CD4-positive, alpha-beta T cell treated with Interleukin-21 for 1 hour (primary cell): ENCODE data around the gene IFITM1.

Source experiments
- DNase-seq: peaks from one replicate; pipeline ENCODE4 v3.0.0-alpha.2; 2020

Gene IFITM1

DNA sequence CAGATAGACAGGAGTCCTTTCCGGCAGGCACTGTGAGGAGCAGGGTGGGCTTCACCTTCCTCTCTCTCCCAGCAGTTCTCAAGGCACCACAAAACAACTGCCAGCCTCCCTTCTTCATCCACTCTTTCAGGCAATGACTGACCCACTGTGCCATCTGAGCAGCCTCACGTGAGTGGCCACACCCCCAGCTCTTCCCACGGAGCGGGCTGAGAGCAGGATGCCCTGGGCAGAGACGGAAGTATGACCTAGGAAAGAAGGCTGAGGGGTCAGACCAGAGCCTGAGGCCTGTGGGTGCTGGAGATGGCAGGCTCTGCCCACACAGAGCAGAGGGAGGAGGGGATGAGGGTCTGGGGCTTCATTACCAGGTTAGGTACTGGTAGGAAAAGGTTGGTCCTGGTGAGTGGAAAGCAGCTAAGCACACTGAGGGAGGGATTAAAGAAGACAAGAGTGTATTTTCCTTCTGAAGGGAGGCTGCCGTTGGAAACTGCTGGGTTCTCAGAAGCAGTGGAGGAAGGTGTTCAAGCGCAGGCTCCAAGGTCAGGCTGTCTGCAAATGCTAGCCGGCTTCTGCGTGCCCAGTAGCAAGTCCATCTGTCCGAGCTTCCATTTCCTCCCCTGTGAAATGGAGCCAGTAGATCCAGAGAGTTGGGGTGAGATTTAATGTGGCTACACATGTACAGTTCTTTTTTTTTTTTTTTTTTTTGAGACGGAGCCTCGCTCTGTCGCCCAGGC, 31.0 kb upstream of the IFITM1 start:
- no peak for DNase-seq

DNA sequence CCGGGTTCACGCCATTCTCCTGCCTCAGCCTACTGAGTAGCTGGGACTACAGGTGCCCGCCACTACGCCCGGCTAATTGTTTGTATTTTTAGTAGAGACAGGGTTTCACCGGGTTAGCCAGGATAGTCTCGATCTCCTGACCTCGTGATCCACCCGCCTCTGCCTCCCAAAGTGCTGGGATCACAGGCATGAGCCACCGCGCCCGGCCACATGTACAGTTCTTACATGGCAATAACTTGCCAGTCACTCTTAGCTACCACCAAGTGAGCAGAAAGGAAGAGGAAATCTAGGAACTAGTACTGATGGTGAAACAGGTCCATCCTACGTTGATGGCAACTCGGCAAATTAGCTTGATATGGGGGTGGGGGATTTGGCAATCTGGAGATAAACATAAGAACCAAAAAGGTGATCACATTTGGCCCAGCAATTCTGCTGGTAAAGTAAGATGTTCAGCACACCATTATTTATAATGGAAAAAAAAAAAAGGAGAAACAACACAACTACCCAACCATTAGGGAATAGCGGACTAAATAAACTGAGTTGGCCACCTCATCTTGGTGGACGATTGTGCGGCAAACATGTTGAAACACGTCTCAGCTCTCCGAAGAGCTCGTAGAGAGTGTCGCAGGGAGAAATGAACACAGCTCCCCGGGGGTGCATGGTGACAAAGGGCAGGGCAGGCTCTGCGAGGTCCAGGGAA, 30.3 kb upstream of the IFITM1 start:
- no peak for DNase-seq

DNA sequence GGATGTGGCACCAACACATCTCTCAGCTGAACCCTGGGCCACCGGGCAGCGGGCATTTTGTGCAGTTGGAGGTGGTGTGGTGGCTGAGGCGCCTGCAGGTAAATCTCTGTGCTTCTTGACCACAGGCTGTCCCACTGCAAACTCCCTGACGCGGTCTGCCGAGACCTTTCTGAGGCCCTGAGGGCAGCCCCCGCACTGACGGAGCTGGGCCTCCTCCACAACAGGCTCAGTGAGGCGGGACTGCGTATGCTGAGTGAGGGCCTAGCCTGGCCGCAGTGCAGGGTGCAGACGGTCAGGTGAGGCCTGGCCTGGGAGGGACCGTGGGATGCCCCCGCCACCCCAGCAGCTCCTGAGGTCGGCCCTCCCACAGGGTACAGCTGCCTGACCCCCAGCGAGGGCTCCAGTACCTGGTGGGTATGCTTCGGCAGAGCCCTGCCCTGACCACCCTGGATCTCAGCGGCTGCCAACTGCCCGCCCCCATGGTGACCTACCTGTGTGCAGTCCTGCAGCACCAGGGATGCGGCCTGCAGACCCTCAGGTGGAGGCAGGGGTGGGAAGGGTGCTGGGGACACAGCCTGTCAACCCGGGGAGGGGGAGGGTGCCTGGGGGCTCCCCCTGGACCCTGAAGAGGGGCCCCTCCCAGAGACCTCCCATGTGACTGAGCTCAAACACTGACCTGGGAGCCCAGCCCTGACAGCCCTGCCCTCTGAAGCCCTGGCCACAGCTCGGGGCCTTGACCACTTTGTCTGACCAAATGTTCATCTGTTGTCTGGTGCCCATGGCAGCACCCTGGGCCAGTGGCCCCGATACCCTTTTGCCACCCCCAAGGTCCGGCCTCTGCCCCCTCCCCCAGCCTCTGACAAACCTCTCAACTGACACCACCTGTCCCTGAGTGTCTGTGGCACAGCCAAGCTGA, 29.5 kb upstream of the IFITM1 start:
- DNase-seq: no peak

DNA sequence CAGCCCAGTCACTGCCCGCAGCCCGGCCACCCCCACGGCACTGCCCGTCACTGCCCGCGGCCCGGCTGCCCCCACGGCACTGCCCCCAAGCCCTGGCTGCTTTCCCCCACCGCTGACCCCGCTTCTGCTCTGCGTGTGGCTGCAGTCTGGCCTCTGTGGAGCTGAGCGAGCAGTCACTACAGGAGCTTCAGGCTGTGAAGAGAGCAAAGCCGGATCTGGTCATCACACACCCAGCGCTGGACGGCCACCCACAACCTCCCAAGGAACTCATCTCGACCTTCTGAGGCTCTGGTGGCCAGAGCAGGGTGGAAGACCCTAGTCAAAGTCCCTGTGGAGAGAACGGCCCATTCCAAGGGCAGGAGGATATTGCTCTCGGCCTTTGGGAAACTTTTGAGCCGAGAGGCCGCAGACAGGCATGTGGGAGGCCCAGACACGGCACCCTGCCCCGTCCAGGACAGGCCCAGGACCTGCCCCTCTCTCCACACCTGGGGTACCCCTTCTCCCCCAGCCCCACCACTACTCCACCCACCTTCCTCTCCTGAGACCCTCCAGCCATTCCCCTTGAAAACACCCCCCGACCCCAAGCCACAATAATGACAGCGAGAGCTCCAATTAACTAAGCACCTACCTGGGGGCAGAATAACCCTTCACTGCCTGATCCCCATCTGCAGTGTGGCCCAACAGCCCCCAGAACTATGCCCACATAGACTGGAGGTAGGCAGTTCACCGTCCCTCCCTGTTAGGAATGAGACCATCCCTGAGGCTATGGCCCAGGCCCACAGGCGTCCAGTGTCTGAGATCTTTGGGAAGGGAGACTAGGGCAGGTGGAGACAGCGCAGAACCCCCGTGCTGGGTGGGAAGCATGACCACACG, 28.6 kb upstream of the IFITM1 start:
- no peak for DNase-seq

DNA sequence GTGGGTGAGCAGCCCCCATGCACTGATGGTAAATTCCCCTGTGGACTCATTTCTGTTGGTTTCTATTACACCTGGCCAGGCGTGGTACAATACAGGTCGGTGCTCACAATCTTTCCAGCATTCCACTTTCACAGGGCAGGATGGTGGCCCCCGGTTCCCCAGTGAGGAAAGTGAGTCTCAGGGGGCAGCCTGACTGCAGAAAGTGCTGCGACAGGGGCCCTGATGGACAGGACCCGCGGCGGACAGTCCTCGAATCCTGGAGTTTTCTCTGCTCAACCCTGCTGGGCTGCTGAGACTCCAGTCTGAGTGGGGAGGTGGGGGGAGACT, 28.0 kb upstream of the IFITM1 start:
- DNase-seq: no peak

DNA sequence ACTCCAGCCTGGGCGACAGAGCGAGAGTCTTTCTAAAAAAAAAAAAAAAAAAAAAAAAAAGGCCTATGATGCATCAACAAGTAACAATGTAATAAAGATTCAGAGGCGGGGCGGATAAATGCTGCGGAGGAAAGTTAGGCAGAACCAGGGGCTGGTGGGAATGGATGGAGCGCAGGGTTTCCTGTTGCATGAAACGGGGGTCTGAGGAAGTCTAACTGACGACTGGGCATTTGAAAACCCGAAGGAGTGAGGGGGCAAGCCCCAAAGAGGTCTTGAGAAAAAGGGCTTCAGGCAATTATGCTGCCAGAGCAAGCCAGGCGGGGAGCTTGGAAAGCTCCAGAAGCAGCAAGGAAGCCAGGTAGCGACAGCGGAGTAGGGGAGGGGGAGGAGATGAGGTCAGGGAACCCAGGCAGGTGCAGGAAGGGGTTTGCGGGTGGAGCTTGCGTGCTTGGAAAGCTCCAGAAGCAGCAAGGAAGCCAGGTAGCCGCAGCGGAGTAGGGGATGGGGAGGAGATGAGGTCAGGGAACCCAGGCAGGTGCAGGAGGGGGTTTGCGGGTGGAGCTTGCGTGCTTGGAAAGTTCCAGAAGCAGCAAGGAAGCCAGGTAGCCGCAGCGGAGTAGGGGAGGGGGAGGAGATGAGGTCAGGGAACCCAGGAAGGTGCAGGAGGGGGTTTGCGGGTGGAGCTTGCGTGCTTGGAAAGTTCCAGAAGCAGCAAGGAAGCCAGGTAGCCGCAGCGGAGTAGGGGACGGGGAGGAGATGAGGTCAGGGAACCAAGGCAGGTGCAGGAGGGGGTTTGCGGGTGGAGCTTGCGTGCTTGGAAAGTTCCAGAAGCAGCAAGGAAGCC, 26.6 kb upstream of the IFITM1 start:
- peak; percentile 81 for DNase-seq

DNA sequence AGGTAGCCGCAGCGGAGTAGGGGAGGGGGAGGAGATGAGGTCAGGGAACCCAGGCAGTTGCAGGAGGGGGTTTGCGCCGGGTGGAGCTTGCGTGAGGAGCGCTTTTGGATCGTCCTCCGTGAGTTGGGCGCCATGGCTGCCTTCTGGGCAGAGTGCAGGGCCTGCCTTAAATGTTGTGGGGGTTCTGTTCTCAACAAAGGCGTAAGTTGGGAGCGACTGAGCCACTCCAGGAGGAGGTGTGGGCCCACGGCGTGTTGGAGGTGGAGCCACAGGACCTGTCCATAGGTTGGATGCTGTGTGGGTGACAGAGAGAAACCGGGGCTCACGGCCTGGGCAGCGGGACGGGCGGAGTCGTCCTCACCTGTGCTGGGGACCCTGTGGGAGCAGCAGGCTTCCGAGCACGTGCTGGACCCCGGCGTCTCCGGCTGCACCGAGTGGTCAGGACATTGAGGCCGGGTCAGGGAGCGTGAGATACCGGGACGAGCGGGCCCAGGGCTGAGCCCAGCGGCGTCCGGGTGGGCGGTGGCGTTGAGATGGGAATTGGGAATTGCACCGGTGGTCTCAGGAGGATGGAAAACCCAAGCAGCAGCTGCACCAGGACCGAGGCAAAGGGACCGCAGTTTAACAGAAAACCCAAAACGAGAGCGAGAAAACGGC, 25.9 kb upstream of the IFITM1 start:
- DNase-seq: peak; percentile 69

DNA sequence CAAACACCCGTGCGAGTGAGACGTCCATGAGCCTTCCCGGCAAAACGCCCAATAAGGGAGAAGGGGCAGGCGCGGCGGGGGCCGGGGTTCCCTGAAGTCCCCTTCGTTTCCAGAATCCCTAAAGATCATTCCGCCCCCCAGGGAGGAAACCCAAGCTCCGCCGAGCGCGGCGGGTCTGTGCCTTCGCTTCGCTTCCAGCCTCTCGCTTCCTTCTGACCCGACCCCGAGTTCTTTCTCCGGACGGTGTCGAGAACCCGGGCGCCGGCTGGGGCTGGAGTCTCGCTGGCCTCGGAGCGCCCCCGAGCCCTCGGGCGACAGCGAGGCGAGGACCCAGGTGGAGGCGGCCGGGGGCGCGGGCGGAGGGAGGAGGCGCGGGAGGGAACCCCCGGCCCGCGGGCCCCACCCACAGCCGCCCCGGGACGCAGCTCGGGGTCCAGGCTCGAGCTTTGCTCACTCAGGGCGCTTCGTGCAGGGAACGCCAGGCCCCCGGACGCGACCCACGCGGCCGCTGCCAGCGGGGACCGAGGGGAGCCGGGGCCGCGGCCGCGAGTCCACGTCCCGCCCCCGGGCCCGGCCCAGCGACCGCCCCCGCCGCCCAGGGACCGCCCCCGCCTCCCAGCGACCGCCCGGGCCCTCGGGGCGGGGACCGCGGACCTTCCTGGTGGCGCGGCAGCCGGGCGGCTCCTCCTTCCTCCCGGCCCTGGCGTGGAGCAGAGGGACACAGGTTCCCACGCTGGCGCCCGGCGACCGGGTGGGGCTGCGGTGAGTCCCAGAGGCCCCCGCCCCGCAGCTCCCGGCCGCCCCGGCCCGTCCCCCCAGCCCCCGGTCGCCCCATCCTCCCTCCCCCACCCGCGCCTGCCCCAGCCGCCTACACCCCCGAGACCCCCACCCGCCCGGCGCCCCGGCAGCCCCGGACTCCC, 25.1 kb upstream of the IFITM1 start, which contains the start of gene PGGHG:
TSS of gene PGGHG (plus strand) at position 649 of the 920 bp plus-strand sequence. CDS start 691 bp downstream, outside the sequence.
- DNase-seq: peak; percentile 66

DNA sequence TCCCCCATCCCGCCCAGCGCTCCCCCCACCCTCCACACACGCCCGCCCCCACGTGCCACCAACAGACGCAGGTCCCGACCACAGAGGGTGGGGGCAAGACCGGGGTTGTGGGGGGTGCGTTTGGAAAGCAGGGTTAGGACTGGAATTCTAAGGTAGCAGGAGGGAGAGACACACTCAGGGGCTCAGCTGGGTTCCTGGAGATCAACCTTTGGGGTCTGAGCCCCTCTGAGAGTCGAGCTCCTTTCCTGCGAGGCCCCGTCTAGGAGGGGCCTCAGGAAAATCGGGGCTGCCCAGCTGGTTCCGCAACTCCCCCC, 24.5 kb upstream of the IFITM1 start:
- no peak for DNase-seq

DNA sequence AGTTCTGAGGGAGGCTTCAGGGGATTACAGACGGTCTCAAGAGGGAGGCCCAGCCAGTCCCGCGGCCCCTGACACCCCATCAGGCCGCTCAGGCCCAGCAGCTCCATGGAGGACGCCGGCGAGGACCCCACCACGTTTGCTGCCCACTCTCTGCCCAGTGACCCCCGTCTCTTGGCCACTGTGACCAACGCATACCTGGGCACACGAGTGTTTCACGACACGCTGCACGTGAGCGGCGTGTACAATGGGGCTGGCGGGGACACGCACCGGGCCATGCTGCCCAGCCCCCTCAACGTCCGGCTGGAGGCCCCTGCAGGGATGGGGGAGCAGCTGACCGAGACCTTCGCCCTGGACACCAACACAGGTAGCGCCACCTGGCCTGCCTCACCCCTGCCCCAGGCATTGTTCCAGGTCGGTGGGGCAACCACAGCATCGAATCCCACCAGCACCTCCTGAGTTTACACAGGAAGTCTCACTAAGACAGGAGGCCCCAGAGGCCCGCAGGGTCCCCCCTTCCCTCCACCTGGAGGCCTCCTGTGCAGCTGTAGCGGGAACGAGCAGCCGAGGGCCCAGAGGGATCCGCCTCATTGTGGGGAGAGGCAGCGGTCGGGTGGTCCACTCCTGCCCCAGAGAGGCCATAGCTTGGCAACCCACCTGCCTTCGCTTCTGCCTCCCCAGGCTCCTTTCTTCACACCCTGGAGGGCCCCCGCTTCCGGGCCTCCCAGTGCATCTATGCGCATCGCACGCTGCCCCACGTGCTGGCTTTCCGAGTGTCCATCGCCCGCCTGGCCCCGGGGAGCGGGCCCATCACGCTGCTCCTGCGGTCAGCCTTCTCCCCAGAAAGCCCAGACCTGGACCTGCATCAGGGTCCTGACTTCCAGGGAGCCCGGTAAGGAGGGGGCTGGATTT, 23.9 kb upstream of the IFITM1 start:
- DNase-seq: no peak

DNA sequence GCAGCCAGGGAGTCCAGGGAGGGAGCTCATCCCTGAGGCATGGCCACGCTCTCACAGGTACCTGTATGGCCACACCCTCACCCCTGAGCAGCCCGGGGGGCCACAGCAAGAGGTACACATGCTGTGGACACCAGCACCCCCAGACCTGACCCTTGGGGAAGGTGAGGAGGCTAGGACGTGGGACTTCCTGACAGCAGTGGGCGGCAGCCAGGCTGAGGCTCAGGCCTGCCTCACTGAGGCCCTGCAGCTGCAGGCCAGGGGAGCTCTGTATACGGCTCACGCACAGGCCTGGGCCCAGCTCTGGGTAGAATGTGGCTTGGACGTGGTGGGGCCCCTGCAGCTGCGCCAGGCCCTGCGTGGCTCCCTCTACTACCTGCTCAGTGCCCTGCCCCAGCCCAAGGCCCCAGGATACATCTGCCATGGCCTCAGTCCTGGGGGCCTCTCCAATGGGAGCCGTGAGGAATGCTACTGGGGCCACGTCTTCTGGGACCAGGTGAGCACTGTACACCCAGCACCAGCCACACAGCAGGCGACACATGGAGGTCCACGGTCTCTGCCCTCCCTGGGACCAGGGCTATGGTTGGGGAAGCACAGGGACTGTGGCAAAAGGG, 23.1 kb upstream of the IFITM1 start:
- no peak for DNase-seq

DNA sequence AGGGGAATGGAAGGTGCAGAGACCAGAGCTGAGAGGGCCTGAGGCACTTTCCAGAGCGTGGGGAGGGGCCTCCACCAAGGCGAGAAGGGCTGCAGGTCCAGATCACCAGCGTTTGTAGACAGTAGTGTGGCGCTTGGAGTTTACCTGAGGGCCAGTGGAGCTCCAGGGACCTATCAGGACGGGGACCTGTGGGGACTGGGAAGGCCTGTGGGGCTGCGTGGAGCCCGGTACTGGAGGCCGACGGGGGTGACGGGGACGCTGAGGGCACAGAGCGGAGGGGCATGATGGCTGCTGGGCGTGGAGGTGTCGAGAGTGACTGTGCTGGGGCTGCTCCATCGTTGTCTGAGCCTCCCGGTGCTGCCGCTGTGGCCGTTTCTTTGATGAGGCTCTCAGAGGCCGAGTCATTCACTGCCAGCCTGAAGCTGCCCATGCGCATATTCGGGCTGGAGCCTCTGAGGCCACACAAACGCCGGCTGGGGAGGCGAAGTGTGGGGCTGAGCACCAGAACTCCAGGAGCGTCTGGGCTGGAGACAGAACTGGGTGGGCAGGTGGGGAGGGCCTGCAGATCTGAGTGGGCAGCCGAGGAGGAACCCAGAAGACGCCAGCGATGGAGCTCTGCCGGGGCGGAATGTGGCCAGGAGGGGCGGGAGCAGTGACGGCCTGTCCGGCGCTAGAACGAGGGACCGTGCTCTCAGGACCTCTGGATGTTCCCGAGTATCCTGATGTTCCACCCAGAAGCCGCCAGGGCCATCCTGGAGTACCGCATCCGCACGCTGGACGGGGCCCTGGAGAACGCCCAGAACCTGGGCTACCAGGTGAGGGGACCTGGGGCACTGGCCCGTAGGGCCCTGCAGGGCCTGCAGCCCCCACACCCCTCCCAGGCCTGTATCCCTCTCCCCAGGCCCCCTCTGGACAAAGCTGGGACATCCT, 22.3 kb upstream of the IFITM1 start:
- DNase-seq: no peak

DNA sequence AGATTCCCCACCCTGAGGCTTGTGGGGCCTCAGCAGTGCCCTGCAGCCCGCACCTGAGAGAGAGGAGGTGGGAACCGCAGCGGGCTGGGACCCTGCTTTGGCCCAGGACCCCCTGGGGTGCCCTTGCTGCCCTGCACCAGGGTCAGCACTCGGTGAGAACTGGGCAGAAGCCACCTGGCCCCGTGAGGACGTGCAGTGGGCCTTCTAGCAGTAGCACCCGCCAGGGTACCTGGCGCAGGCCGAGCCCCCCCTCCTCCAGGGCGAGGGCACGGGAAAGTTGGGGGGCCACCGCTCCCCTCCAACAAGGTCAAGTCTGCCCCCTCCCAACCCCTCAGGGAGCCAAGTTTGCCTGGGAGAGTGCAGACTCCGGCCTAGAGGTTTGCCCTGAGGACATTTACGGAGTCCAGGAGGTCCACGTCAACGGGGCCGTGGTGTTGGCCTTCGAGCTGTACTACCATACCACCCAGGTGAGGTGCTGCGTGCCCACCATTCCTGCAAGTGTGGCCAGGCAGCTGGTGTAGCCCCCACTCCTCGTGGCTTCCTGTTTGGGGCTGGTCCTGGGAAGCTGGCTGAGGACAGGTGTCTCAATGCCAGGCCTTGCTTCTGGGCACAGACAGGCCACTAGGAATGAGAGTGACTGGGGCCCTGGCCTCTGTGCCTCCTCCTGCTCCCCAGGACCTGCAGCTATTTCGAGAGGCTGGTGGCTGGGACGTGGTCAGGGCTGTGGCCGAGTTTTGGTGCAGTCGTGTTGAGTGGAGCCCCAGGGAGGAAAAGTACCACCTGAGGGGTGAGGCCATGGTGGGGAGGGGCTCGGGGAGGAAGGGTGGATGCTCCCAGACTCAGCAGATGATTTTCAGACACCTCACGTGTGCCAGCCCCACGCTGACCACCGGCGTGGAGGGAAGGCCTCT, 21.4 kb upstream of the IFITM1 start:
- DNase-seq: no peak

DNA sequence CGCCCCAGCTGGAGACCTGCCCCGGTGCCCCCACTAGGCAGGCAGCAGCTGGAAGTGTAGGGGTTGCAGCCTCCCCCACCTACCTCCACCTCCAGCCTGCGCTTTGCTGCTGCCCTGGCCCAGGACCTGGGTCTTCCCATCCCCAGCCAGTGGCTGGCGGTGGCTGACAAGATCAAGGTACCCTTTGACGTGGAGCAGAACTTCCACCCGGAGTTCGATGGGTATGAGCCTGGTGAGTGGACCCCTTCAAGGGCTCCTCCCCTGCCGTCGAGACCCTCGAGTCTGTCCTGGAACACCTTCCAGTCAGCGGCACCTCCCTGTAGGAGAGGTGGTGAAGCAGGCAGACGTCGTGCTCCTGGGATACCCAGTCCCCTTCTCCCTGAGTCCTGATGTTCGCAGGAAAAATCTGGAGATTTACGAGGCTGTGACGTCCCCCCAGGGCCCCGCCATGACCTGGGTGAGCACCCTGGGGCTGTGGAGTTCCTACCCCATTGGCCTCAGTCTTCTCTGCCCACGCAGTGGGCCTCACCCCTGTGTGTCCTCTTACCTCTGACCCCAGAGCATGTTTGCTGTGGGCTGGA, 20.5 kb upstream of the IFITM1 start:
- no peak for DNase-seq

DNA sequence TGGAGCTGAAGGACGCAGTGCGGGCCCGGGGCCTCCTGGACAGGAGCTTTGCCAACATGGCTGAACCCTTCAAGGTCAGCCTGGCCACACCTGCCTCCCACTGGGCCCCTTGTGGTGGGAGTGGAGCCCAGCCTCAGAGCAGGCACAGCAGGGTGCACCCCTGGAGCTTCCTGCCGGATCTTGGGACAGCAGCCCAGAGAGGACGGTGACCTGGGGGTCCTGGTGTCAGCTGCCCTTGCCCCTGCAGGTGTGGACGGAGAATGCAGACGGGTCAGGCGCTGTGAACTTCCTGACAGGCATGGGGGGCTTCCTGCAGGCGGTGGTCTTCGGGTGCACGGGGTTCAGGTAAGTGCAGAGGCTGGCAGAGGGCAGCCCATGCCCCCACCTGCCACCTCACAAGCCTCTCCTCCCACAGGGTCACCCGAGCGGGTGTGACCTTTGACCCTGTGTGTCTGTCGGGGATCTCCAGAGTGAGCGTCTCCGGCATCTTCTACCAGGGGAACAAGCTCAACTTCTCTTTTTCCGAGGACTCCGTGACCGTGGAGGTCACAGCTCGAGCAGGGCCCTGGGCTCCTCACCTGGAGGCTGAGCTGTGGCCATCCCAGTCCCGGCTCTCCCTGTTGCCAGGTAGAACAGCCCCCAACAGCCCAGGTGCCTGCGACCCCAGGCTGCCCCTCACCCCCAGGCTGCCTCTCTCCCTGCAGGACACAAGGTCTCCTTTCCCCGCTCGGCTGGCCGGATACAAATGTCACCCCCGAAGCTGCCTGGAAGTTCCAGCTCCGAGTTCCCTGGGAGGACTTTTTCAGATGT, 19.8 kb upstream of the IFITM1 start:
- no peak for DNase-seq
